GM19372 (cell line): ENCODE results near the gene GPR180.
A peak's percentile ranks its signal among the peaks of the same experiment; 100 is the strongest.

Experiments used
- ATAC-seq: cut with Tn5 transposase; IDR thresholded peaks from one replicate; pipeline ENCODE4 v1.9.1; 2021; ENCODE audit warnings: mild to moderate bottlenecking, low read depth, moderate library complexity; ENCODE audit not compliant: unreplicated experiment

The GPR180 gene

DNA sequence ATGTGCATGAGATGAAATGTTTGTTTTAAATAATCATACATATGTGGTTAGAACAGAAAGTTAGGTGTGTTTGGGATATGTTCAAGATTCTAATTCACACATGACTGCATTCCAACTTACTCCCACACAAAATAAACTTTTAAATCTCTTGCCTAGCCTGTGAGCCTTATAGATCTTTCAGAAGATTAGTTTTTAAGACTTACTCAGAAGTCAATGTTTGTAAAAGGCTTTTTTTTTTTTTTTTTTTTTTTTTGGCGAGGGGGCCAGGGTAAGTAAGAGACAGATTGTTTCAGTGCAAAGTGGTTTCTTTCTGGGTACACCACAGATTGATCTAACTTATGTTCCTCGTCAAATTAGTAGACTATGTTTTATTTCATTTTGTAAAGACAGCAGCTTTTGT lies 39.1 kb downstream of the GPR180 start:
- no peak for ATAC-seq

GRCh38 chr13:94641409-94641941 lies 39.8 kb downstream of the GPR180 start:
- ATAC-seq = no peak

GRCh38 chr13:94646904-94647303 lies 45.2 kb downstream of the GPR180 start:
- ATAC-seq = peak; percentile 57

DNA sequence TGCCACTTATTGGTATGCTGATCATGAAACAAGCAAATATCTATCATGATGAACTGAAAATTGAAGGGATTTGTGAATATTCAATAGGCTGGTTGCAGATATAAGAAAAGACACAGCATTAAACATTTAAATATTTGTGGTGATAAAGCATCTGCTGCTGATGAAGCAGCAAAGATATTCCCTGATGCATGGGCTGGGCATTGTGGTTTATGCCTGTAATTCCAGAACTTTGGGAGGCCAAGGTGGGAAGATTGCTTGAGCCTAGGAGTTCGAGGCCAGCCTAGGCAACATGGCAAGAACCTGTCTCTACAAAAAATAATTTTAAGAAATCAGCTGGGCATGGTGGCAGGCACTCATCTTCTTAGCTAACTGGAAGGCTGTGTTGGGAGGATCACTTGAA lies 54.5 kb downstream of the GPR180 start:
- ATAC-seq = no peak

DNA sequence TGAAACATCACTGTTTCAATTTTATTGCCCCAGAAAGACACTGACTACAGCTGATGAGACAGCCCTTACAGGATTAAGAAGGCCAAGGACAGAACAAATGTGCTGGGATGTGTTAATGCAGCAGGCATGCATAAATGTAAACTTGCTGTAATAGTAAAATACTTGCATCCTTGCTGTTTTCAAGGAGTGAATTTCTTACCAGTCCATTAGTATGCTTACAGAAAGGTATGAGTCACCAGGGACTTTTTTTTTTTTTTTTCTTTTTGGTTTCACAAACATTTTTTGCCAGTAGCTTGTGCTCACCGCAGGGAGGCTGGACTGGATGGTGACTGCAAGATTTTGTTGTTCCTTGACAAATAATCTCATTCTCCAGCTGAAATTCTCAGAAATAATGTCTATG lies 55.1 kb downstream of the GPR180 start:
- peak; percentile 74 for ATAC-seq

DNA sequence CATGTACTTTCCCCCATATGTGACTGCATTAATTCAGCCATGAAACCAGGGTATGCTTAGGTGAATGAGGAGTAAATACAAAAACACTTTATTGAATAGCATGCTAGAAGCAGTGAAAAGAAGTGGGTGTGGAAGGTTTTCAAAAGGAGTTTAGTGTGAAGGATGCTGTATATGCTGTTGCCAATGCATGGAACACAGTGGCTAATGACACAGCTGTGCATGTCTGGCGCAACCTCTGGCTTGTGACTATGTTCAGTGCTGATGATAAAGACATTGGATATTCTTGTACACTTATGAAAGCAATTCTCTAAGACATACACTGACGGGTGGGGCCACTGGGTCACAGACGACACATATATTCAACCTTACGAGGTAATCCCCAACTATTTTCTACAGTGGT lies 55.5 kb downstream of the GPR180 start:
- ATAC-seq = peak; percentile 34

DNA sequence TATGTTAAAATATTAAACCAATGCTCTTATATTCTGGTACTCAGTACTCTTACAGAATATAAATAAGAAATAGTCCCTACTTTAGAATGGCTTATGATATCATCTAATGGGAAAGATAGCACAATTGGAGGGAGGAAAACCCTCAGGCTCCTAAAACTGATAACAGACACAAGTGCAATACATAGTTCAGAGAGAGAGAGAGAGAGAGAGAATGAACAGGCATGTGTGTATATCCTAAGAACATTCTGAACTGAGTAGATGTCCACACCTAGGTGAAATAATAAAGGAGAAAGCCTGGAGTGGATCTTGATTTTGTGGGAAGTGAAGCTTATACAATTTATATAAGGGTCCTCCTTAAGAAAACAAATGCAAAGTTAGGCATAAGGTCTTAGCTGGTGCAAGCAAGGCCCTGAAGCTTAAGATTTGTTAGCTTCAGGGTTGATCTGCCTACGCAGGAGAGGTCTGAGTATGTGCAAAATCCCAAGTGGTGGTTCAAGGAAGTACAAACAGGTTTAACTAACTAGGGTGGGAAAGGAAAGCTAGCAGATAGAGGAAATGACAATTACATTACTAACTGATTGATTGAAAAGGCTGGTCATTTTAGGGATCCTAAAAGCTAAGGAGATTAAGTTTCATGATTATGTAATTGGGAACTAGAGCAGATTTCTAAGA lies 57.4 kb downstream of the GPR180 start:
- ATAC-seq = no peak

DNA sequence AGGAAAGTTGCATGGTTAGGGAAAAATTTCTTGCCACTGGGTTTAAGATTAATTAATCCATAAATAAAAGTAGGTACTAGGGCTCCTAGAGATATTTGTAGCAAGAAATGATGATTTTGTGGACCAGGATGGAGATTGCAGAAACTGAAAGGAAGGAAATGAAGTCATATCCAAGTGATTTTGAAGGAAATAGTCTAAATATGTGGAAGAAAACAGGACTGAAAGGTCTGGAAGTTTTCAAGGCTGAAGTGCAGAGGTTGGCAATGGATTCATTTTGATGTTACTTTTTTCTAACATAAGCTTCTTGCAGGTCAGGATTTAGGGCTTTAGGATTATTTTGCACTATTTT lies 57.9 kb downstream of the GPR180 start:
- ATAC-seq = no peak

- ATAC-seq = no peak
These were observed 59.2 kb downstream of the GPR180 start for GRCh38 chr13:94660695-94661326.

DNA sequence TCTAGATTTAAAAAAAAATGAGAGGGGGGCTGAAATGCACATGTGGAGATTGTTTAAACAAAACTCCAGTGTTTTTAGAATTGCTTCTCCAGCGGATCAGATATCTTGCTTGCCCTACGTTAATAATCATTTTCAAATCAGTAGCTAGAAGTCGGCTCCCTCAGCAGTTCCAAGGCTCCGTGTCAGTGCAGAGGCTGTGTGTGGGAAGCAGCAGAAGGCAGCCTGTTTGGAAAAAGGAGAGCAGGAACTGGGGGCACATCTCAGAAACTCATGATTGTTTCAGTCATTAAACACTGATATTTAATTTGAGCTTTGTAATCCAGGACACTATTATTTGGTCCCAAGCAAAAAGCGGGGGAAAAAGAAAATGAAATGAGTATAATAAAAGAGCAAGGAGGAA lies 59.7 kb downstream of the GPR180 start:
- no peak for ATAC-seq

- ATAC-seq = no peak
These were observed 60.8 kb downstream of the GPR180 start for GRCh38 chr13:94662274-94662945.

DNA sequence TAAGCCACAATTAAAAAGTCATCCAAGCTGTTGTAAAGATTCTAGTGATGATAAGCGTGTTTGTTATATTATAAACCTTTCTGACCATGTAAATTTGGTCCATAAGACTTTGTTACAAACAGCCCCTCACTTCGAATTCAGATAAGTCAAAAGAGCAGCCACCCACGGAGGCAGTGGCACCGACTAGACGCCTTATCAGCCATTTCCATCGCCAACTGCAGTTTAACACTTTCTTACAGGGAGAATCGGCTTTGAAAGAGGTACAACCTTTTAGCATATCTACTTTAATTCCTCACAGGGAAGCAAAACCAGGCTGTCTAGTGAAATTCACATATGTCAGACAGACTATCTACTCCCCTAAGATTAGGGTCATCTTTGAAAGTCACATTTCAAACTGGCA lies 63.2 kb downstream of the GPR180 start:
- no peak for ATAC-seq

- ATAC-seq = no peak
These were observed 64.4 kb downstream of the GPR180 start for GRCh38 chr13:94666065-94666464.

DNA sequence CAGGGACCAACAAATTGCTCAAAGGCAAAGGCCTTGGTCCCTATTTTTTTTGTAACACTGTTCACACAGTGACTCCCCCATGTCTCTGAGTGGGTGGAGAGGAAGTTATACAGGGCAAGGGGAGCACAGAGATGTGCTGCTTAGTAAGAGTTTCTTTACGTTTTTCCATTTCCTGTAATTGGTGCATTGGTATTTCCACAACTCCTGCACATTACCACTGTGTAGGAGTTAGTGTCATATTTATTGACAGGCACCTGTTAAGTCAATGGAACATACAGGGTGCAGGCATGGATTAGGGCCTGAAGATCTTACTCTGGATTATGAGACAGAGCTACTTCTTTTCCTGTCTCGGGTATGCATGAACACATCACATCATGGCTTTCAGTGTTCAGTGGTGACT lies 65.5 kb downstream of the GPR180 start:
- ATAC-seq = no peak

DNA sequence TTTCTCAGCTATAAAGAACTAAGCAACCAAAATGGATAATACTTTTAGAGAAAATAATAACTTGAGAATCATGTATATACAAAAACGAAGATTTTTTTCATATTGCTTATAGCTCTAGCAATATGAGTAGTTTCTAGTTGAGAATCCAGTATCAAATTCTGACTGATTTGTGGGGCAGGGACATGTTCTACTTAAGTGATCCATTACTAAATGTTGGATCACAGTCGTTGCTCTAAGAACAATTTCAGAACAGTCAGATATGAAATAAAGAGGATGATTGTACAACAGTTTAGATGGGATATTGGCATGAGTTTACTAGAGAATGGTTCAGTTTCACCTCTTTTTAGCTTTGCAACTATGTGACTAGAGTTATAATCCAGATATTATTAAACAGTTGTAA lies 70.7 kb downstream of the GPR180 start:
- ATAC-seq = no peak

- ATAC-seq = no peak
These were observed 72.2 kb downstream of the GPR180 start for GRCh38 chr13:94673851-94674250.

DNA sequence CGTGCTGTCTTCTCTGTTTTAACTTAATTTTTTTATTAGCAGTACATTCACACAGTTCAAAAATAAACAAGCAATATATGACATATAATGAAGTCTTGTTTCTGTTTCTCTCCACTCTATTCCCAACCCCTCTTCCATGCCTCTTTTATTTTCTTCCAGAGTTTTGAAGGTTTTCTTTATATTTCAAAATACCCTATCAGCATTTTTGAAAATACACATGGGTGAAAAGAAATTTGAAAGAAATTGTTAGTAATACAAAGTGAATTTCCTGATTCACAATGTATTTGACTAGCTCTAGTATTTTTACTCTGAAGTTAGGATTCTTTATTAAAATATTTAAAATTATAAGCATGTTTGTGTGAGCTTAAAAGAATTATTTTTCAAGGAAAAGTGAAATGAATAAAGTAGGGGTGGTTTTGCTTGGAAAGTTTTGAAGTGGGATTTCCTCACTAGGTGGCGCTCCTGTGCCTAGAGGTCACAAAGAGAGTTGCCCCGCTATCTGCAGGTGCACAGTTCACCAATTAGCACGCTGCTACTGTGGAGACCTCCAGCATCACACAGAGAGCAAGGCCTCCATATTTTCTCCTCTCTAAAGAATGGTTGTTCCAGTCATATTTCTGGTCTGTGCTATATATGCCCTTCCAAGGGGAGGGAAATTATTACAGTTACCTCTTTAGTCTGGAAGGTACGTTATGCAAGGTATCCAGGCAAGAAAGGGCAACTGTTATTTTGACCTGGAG lies 73.1 kb downstream of the GPR180 start:
- peak; percentile 82 for ATAC-seq

- no peak for ATAC-seq
These were observed 76.1 kb downstream of the GPR180 start for GRCh38 chr13:94677799-94678198.

DNA sequence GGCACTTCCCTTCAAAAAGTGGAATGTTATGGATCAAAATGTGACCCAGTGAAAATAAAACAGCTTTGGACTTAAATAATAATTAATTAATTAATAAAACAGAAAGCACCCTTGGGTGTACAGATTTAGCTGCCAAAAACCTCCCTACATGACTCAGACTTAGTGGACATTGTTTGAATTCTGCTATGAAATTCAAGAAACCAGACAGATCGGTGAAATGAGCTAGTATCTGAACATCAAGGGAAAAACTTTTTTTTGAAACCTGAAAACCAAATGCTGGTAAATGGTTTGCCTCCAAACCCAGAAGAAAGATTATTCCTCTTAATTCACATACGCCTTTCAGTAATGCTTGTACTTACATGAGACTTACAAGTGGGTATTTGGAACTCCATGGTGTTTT lies 77.2 kb downstream of the GPR180 start:
- no peak for ATAC-seq

DNA sequence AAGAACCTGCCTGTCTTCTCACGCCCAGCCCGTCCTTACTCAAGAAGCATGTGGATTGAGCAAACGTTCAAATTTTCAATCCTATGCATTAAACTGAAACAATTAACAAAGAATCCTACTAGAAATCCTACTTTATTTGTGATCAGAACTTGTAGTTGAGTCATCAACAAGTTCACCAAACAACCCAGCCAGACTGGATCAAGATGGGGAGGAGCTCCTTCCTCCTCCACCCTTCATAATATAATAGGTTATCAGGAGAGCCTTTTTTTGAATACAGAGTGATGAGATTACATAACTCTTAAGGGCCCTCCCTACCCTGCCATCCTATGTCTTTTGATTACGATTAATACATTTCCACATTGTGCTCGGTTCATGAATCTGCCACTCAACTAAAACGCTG lies 78.0 kb downstream of the GPR180 start:
- no peak for ATAC-seq

DNA sequence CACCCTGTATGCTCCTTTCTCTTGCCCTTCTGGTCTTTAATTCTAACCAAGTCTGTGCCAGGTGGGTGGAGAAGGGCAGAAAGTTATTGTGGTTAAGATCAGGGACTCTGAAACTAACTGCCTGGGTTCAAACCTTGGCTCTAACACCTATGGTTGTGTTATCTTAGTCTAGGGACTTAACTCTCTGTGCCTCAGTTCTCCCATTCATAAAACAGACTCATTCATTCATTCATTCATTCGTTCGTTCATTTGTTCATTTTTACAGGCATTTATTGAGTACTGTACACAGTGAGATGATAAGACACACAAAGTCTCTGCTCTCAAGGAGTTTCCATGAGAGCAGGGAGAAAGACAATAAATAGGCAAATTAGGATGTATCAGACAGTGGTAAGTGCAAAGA lies 80.6 kb downstream of the GPR180 start:
- ATAC-seq = no peak
